ENCODE data around the gene SLC5A11. TPM values are rescaled to one million over a fixed set of nuclear protein-coding genes. Genes with fewer than 3 reads are reported as not detected.

The SLC5A11 gene
- total RNA-seq, 1 experiment from 2014 or later, result 0.22 TPM

- Histone ChIP-seq H3K9ac (ENCODE audit: extremely low read depth, insufficient read length, low read length) (no peak overlapping the region), H2AFZ (ENCODE audit: low read length) (no peak overlapping the region), H3K23me2 (ENCODE audit: insufficient read length, low read depth, low read length, poor library complexity, severe bottlenecking) (no peaks in the 10 kb centered on the region), H3K4me2 (ENCODE audit: insufficient read depth, insufficient read length, low read length) (no peak overlapping the region), H3K4me1 (ENCODE audit: insufficient read depth, low read length) (no peaks in the 10 kb centered on the region), H3T11ph (ENCODE audit: low read length) (no peak overlapping the region), H3K27me3 (ENCODE audit: insufficient read depth, low read length) (no peaks in the 10 kb centered on the region), H2BK12ac (ENCODE audit: insufficient read length, low read depth, low read length) (no peak overlapping the region), H3K79me1 (ENCODE audit: insufficient read depth, low read depth, low read length, poor library complexity, severe bottlenecking) (no peaks in the 10 kb centered on the region), H3K4ac (ENCODE audit: low read depth, low read length) (no peak overlapping the region), H2BK5ac (ENCODE audit: insufficient read length, low read length) (no peak overlapping the region), H3K18ac (ENCODE audit: insufficient read length, low read depth, low read length) (no peak overlapping the region), H3K23ac (ENCODE audit: insufficient read length, low read depth, low read length) (no peak overlapping the region), H2BK20ac (ENCODE audit: low read depth, low read length, poor library complexity, severe bottlenecking) (no peak overlapping the region), H3K27ac (ENCODE audit: insufficient read length, low read depth, low read length) (no peak overlapping the region), H3K9me3 (ENCODE audit: control insufficient read depth, low read depth, low read length) (no peaks in the 10 kb centered on the region), H3K79me2 (ENCODE audit: insufficient read depth, low read length) (no peaks in the 10 kb centered on the region), H3K56ac (ENCODE audit: insufficient read length, low read depth, low read length) (no peak overlapping the region), H4K8ac (replicated peaks; ENCODE audit: insufficient read length, low read depth, low read length) (no peak overlapping the region), H2AK5ac (ENCODE audit: insufficient read length, low read length) (no peak overlapping the region), H2BK15ac (ENCODE audit: low read depth, low read length) (no peak overlapping the region), H3K14ac (ENCODE audit: insufficient read depth, low read length) (no peak overlapping the region), H4K91ac (ENCODE audit: insufficient read length, low read depth, low read length) (no peak overlapping the region), H4K5ac (ENCODE audit: insufficient read length, low read depth, low read length) (no peak overlapping the region), H4K20me1 (ENCODE audit: control insufficient read depth, insufficient read depth, insufficient read length) (no peaks in the 10 kb centered on the region), H2BK120ac (ENCODE audit: low read depth, low read length, poor library complexity, severe bottlenecking) (no peak overlapping the region)
- H3K4me3 Mint-ChIP-seq, result no peak overlapping the region
- peaks cover 9 to 79% (median 61%) of the 10 kb centered on the region in 3 experiments for H3K36me3 Mint-ChIP-seq (ENCODE audit: insufficient read depth in 1 of 3, low read depth in 3 of 3)
- H3K27me3 Mint-ChIP-seq (ENCODE audit: low read depth), result no peaks in the 10 kb centered on the region
- no CpG with 5 or more reads among the region's 3 CpGs for WGBS (ENCODE audit: extremely low coverage, insufficient read length, low lambda C conversion rate)
- peak overlapping the region in 1 of 3 experiments; percentile 69; a peak in 2 of 7 replicates for H3K27ac Mint-ChIP-seq
- TF ChIP-seq, protein P1, sequence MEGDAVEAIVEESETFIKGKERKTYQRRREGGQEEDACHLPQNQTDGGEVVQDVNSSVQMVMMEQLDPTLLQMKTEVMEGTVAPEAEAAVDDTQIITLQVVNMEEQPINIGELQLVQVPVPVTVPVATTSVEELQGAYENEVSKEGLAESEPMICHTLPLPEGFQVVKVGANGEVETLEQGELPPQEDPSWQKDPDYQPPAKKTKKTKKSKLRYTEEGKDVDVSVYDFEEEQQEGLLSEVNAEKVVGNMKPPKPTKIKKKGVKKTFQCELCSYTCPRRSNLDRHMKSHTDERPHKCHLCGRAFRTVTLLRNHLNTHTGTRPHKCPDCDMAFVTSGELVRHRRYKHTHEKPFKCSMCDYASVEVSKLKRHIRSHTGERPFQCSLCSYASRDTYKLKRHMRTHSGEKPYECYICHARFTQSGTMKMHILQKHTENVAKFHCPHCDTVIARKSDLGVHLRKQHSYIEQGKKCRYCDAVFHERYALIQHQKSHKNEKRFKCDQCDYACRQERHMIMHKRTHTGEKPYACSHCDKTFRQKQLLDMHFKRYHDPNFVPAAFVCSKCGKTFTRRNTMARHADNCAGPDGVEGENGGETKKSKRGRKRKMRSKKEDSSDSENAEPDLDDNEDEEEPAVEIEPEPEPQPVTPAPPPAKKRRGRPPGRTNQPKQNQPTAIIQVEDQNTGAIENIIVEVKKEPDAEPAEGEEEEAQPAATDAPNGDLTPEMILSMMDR (conservative IDR thresholded peaks at IDR 0.05), result no peak
- H3K9me3 Mint-ChIP-seq, result no peaks in the 10 kb centered on the region
- no peaks in the 10 kb centered on the region for H3K4me1 Mint-ChIP-seq
- DNase-seq, result no peak
Observed at GRCh38 chr16:24944206-24944605, 98.4 kb downstream of the SLC5A11 start.

Data from H9 (cell line).